ENCODE measurements around the gene PGAP6. TPM values are rescaled to one million over a fixed set of nuclear protein-coding genes. Genes with fewer than 3 reads are reported as not detected.

The PGAP6 gene
- total RNA-seq, 4 donors from 2014 or later = 31.6 to 83.3 (median 62.2) TPM

- intact Hi-C loops (cut with DNase I) = loop anchor here (5.0 kb wide), 1 partner anchor 123 kb away; the partner anchor contains the start of gene FAM234A
- 78 to 92% methylated on average over 8 to 9 of the region's 10 CpGs for WGBS, 2 donors
- DNase-seq = no peak
Measured at GRCh38 chr16:354971-355461, 26.8 kb downstream of the PGAP6 start.

DNA sequence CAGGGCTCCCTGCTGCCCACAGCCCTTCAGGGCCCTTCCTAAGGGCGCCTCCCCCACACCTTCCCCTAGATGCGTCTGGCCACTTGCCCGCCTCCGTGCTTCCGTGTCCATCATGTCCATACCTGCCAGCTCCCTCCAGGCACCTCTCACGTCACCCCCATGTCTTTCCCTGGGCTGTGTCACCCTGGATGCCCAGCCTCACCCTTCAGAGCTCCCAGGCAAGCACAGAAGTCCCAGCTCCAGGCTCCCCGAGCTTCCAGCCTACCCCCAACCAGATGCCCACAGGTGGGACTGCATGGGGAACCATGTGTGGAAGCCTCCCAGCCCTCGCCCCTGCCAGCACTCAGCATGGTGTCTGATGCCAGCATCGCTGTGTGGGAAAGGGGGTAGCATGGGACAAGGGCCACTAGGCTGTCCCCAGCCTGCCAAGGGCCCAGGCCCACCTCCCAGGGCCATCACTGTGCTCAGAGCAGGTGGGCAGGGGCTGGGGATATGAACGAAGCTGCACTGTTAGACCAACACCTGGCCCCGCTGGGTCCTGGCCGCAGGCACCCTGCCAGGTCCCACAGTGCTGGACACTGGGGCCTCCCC is 27.4 kb downstream of the PGAP6 start:
- intact Hi-C loops (cut with DNase I) = loop anchor here (5.0 kb wide), 1 partner anchor 122 kb away; the partner anchor contains the start of gene FAM234A
- no peak for DNase-seq

More at GRCh38 chr16:354971-355461, 26.8 kb downstream of the PGAP6 start:
- H3K27ac ChIP-seq = no peak overlapping the region
- H3K4me1 ChIP-seq = peaks cover 10 to 12% of the 10 kb centered on the region in 2 donors
- H3K9me3 ChIP-seq = no peaks in the 10 kb centered on the region
- TF ChIP-seq CTCF (IDR thresholded peaks at IDR 0.05) (no peak), POLR2A (IDR thresholded peaks at IDR 0.05) (no peak)
- H3K36me3 ChIP-seq = no peaks in the 10 kb centered on the region
- no peaks in the 10 kb centered on the region for H3K27me3 ChIP-seq
- H3K4me3 ChIP-seq (replicated peaks in 1 of 3) = no peak overlapping the region

DNA sequence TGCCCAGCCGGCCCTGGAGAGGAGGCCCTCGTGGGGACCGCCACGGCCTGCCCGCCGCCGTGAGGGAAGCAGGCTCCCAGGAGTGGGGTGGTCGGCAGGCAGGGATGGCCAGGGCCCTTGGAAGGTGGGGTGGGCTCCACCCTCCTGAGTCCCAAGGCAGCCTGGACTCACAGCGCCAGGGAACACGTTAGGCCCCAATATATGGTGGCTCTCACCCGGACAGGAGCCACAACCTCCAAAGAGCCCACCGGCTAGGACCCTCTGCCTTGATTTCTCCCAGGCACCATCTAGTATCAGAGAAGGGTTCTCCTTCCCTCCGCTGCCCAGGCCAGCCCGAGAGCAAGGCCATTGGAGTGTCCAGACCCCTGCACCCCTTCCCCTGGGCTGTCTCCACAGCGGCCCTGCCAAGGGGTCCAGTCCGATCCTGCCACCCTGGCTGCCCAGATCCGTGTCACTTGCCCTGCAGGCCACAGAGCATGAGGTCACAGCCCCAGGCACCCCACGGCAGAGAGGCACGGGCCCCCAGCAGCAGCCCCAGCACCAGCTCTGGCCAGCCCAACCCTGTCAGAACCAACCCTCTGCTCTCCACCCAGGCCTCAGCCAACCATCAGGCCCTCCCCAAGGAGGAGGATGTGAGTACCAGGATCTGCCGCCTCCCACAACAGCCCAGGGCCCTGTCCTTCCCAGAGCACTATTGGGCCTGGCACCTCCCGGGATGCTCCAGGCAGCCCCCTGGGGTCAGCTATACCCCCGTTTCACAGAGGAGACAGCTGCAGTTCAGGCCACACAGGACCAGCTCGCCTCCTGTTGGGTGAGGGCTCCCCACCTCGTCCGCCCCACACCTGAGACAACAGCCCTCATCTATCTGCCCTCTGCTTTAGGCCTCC is 28.1 kb downstream of the PGAP6 start:
- WGBS, 2 donors = 87 to 97% methylated on average over 10 of the region's 25 CpGs
- intact Hi-C loops (cut with DNase I) = loop anchor here (5.0 kb wide), 1 partner anchor 121 kb away; the partner anchor contains the start of gene FAM234A
- H3K27ac ChIP-seq = peak overlapping the region in 2 of 3 donors; percentile 33 to 44
- H3K4me1 ChIP-seq = peaks cover 18 to 25% of the 10 kb centered on the region in 2 donors
- peak overlapping the region in 1 of 3 donors; percentile 41 for H3K4me3 ChIP-seq (replicated peaks in 1 of 3)
- no peaks in the 10 kb centered on the region for H3K27me3 ChIP-seq
- H3K36me3 ChIP-seq = no peaks in the 10 kb centered on the region
- DNase-seq = no peak
- H3K9me3 ChIP-seq = no peaks in the 10 kb centered on the region
- TF ChIP-seq POLR2A (IDR thresholded peaks at IDR 0.05) (no peak), CTCF (IDR thresholded peaks at IDR 0.05) (no peak)

More for the DNA sequence above, 27.4 kb downstream of the PGAP6 start:
- H3K27ac ChIP-seq = no peak overlapping the region
- H3K9me3 ChIP-seq = no peaks in the 10 kb centered on the region
- TF ChIP-seq CTCF (IDR thresholded peaks at IDR 0.05) (no peak), POLR2A (IDR thresholded peaks at IDR 0.05) (no peak)
- no peaks in the 10 kb centered on the region for H3K27me3 ChIP-seq
- H3K4me3 ChIP-seq (replicated peaks in 1 of 3) = no peak overlapping the region
- peaks cover 12 to 17% of the 10 kb centered on the region in 2 donors for H3K4me1 ChIP-seq
- WGBS, 2 donors = 91 to 98% methylated on average over 9 to 12 of the region's 12 CpGs
- H3K36me3 ChIP-seq = no peaks in the 10 kb centered on the region

DNA sequence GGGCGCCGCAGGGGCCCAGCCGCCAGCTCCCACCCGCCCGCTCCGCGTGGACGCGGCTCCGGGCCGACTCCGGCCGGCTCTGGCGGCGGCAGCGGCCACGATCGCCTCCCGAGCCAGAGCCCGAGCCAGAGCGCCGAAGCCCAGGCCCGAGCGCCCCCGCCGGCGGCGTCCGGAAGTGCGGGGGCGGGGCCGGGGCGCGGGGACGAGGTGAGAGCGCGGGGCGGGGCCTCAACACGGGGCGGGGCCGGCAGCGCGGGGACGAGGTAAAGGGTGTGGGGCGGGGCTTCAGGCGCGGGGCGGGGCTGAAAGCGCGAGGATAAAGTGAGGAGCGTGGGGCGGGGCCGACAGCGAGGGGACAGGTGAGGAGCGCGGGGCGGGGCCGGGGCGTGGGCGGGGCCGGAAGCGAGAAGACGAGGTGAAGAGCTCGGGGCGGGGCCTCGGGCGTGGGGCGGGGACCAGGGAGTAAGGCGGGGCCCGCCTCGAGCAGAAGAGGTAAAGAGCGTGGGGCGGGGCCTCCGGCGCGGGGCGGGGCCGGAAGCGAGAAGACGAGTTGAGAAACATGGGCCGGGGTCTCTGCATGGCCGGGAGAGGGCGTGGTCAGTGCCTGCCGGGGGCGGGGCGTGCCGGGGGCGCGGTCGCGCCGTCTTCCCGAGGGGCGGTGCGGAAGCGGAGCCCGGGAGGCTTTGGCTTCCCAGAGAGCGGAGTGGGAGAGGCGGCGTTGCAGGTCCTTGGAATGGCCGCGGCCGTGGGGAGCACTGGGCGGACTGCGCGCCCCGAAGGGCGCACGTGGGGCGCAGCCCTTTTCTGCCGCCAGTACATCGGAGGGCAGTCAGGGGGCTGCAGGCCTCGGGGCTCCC is 29.0 kb downstream of the PGAP6 start, which contains the start of gene AXIN1:
AXIN1 (minus strand) TSS at position 177 of the 857 bp plus-strand sequence. CDS start 5,698 bp downstream, outside the sequence.
- intact Hi-C loops (cut with DNase I) = loop anchor here (5.0 kb wide), 1 partner anchor 120 kb away; the partner anchor contains the start of gene FAM234A
- Histone ChIP-seq H3K4me1 (peaks cover 20 to 28% of the 10 kb centered on the region in 2 donors), H3K27me3 (no peaks in the 10 kb centered on the region), H3K27ac (peak within 1 kb of the TSS in 2 of 3 donors; percentile 33 to 44), H3K36me3 (no peaks in the 10 kb centered on the region), H3K9me3 (no peaks in the 10 kb centered on the region), H3K4me3 (replicated peaks in 1 of 3) (peak within 1 kb of the TSS in 2 of 3 donors; percentile 33 to 47)
- TF ChIP-seq CTCF (IDR thresholded peaks at IDR 0.05) (peak in 4 of 6 experiments; percentile 31 to 83 (median 52)), POLR2A (IDR thresholded peaks at IDR 0.05) (peak; percentile 26 to 66)
- peak; percentile 100 for DNase-seq
- 1 to 3% methylated on average over 15 to 38 of the region's 113 CpGs for WGBS, 2 donors
